SU-DHL-6 (cell line): ENCODE results near the gene PIGL.

Experiments used
- CTCF ChIP-seq: fragments of 200-600 bp; sonication (generic); IDR thresholded peaks from one replicate; pipeline ENCODE4 v1.5.1; 2017; ENCODE audit warnings: antibody characterized with exemption, mild to moderate bottlenecking, low read length, moderate library complexity; ENCODE audit not compliant: insufficient read depth, poor library complexity, severe bottlenecking
- EZH2phosphoT487 ChIP-seq: fragments of 200-600 bp; sonication (generic), shearing (Covaris generic); conservative IDR thresholded peaks from 2 replicates; pipeline ENCODE4 v1.6.1; 2018; ENCODE audit warnings: mild to moderate bottlenecking, antibody characterized with exemption, low read length, moderate library complexity, mixed read lengths

GRCh38 chr17:16314189-16314588, 97.2 kb downstream of the PIGL start:
- TF ChIP-seq CTCF (no peak), EZH2phosphoT487 (no peak)
